ENCODE measurements around the gene CIAO2B. TPM values are rescaled to one million over a fixed set of nuclear protein-coding genes. Genes with fewer than 3 reads are reported as not detected.

The CIAO2B gene
- polyA plus RNA-seq, 3 donors: 121 to 140 (median 132) TPM

DNA sequence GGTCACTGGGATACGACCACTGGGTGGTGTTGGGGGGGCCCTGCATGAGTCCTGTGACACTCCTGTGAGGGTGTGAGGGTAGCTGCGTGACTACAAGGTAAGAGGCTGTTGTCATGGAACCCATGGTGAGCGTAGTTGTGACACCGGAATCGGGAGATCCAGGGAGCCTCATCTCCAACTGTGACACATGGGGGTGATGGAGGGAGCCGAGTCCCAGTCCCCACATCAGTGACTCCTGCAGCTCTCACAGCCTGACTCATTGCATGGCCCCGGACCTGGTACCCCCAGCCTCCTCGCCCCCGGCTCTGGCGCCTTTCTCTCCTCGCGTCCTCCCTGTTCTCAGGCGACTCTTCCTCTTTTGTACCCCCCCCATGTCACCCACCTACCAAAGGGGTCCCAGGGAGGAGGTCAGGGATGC is 29.8 kb downstream of the CIAO2B start:
- Histone ChIP-seq H3K9me3 (replicated peaks in 1 of 2; ENCODE audit: control insufficient read depth in 1 of 2, insufficient read depth in 1 of 2, low read length in 2 of 2) (no peaks in the 10 kb centered on the region), H3K27ac (ENCODE audit: low read depth in 1 of 2, low read length in 2 of 2) (no peak overlapping the region), H4K20me1 (ENCODE audit: insufficient read depth, low read length) (no peaks in the 10 kb centered on the region), H3K36me3 (replicated peaks in 1 of 2; ENCODE audit: control insufficient read depth in 1 of 2, insufficient read depth in 2 of 2, low read length in 2 of 2) (no peaks in the 10 kb centered on the region), H3K4me2 (replicated peaks; ENCODE audit: extremely low read depth, low read length, poor library complexity, severe bottlenecking) (no peak overlapping the region), H3K79me2 (ENCODE audit: insufficient read depth, low read length) (no peaks in the 10 kb centered on the region), H3K9ac (ENCODE audit: insufficient read depth, low read length, poor library complexity, severe bottlenecking) (no peak overlapping the region), H2AFZ (ENCODE audit: insufficient read depth, low read depth, low read length, poor library complexity, severe bottlenecking) (no peak overlapping the region), H3K27me3 (ENCODE audit: control insufficient read depth in 2 of 2, insufficient read depth in 2 of 2, low read length in 2 of 2) (no peaks in the 10 kb centered on the region), H3K4me1 (ENCODE audit: control insufficient read depth in 1 of 2, insufficient read depth in 2 of 2, low read length in 2 of 2) (no peaks in the 10 kb centered on the region), H3K4me3 (replicated peaks in 1 of 3; ENCODE audit: low read depth in 2 of 3, low read length in 3 of 3) (no peak overlapping the region)
- no peaks in the 10 kb centered on the region for H3K36me3 Mint-ChIP-seq
- H3K4me1 Mint-ChIP-seq: peaks cover 4% of the 10 kb centered on the region
- WGBS (ENCODE audit: insufficient coverage): 96% methylated on average over 6 of the region's 13 CpGs
- H3K4me3 Mint-ChIP-seq: no peak overlapping the region
- no peaks in the 10 kb centered on the region for H3K9me3 Mint-ChIP-seq
- H3K27ac Mint-ChIP-seq: no peak overlapping the region
- peaks cover 6 to 13% (median 12%) of the 10 kb centered on the region in 3 donors for H3K27me3 Mint-ChIP-seq (ENCODE audit: low read depth in 3 of 3)
- intact Hi-C loops (cut with micrococcal nuclease): no loop called here
- no peak for DNase-seq
- TF ChIP-seq, protein P1, sequence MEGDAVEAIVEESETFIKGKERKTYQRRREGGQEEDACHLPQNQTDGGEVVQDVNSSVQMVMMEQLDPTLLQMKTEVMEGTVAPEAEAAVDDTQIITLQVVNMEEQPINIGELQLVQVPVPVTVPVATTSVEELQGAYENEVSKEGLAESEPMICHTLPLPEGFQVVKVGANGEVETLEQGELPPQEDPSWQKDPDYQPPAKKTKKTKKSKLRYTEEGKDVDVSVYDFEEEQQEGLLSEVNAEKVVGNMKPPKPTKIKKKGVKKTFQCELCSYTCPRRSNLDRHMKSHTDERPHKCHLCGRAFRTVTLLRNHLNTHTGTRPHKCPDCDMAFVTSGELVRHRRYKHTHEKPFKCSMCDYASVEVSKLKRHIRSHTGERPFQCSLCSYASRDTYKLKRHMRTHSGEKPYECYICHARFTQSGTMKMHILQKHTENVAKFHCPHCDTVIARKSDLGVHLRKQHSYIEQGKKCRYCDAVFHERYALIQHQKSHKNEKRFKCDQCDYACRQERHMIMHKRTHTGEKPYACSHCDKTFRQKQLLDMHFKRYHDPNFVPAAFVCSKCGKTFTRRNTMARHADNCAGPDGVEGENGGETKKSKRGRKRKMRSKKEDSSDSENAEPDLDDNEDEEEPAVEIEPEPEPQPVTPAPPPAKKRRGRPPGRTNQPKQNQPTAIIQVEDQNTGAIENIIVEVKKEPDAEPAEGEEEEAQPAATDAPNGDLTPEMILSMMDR (IDR thresholded peaks at IDR 0.05): no peak

- peaks cover 4% of the 10 kb centered on the region for H3K4me1 Mint-ChIP-seq
- no peak overlapping the region for H3K4me3 Mint-ChIP-seq
- no peaks in the 10 kb centered on the region for H3K36me3 ChIP-seq (replicated peaks in 1 of 2; ENCODE audit: control insufficient read depth in 1 of 2, insufficient read depth in 2 of 2, low read length in 2 of 2)
- TF ChIP-seq, protein P1 (IDR thresholded peaks at IDR 0.05): no peak
- H3K27ac Mint-ChIP-seq: no peak overlapping the region
- H3K9me3 Mint-ChIP-seq: no peaks in the 10 kb centered on the region
- WGBS (ENCODE audit: insufficient coverage): 94% methylated on average over 9 of the region's 11 CpGs
- H2AFZ ChIP-seq (ENCODE audit: insufficient read depth, low read depth, low read length, poor library complexity, severe bottlenecking): no peak overlapping the region
- H3K36me3 Mint-ChIP-seq: no peaks in the 10 kb centered on the region
- no peak for DNase-seq
- no peaks in the 10 kb centered on the region for H3K9me3 ChIP-seq (replicated peaks in 1 of 2; ENCODE audit: control insufficient read depth in 1 of 2, insufficient read depth in 1 of 2, low read length in 2 of 2)
- intact Hi-C loops (cut with micrococcal nuclease): no loop called here
- H3K4me1 ChIP-seq (ENCODE audit: control insufficient read depth in 1 of 2, insufficient read depth in 2 of 2, low read length in 2 of 2): no peaks in the 10 kb centered on the region
- H3K9ac ChIP-seq (ENCODE audit: insufficient read depth, low read length, poor library complexity, severe bottlenecking): no peak overlapping the region
- no peaks in the 10 kb centered on the region for H3K79me2 ChIP-seq (ENCODE audit: insufficient read depth, low read length)
- no peaks in the 10 kb centered on the region for H4K20me1 ChIP-seq (ENCODE audit: insufficient read depth, low read length)
- H3K27me3 Mint-ChIP-seq (ENCODE audit: low read depth in 3 of 3): peaks cover 8 to 13% (median 12%) of the 10 kb centered on the region in 3 donors
- no peak overlapping the region for H3K27ac ChIP-seq (ENCODE audit: low read depth in 1 of 2, low read length in 2 of 2)
- no peak overlapping the region for H3K4me2 ChIP-seq (replicated peaks; ENCODE audit: extremely low read depth, low read length, poor library complexity, severe bottlenecking)
- H3K27me3 ChIP-seq (ENCODE audit: control insufficient read depth in 2 of 2, insufficient read depth in 2 of 2, low read length in 2 of 2): no peaks in the 10 kb centered on the region
- no peak overlapping the region for H3K4me3 ChIP-seq (replicated peaks in 1 of 3; ENCODE audit: low read depth in 2 of 3, low read length in 3 of 3)
These were observed 30.4 kb downstream of the CIAO2B start for GRCh38 chr16:66903544-66904427.
